ENCODE data around the gene PRICKLE2. TPM values are rescaled to one million over a fixed set of nuclear protein-coding genes. Genes with fewer than 3 reads are reported as not detected.

PRICKLE2 gene
- total and polyA plus RNA-seq, 7 donors: 0.34 to 4.9 (median 2.2) TPM

GRCh38 chr3:64046996-64047594, 178.2 kb downstream of the PRICKLE2 start:
- H3K27ac ChIP-seq: no peak overlapping the region
- H3K4me1 ChIP-seq: no peaks in the 10 kb centered on the region
- no peaks in the 10 kb centered on the region for H3K9me3 ChIP-seq
- H3K36me3 ChIP-seq (ENCODE audit: insufficient read depth in 1 of 2, low read depth in 1 of 2): no peaks in the 10 kb centered on the region
- intact Hi-C loops (cut with DNase I): no loop called here
- peaks cover 0 to 6% (median 0%) of the 10 kb centered on the region in 3 donors for H3K27me3 ChIP-seq (ENCODE audit: insufficient read depth in 3 of 3, low read length in 2 of 3)
- 70 to 76% (median 72%) methylated on average over 6 of the region's 6 CpGs for WGBS, 3 donors
- no peak overlapping the region for H3K4me3 ChIP-seq
- TF ChIP-seq CTCF (IDR thresholded peaks at IDR 0.05): no peak
- ATAC-seq (no peak), DNase-seq (no peak)

- intact Hi-C loops (cut with DNase I): no loop called here
- H3K4me3 ChIP-seq: no peak overlapping the region
- TF ChIP-seq CTCF (IDR thresholded peaks at IDR 0.05): no peak
- 85 to 92% (median 88%) methylated on average over 3 of the region's 3 CpGs for WGBS, 3 donors
- H3K9me3 ChIP-seq: no peaks in the 10 kb centered on the region
- no peak overlapping the region for H3K27ac ChIP-seq
- H3K27me3 ChIP-seq (ENCODE audit: insufficient read depth in 3 of 3, low read length in 2 of 3): peaks cover 0 to 6% (median 0%) of the 10 kb centered on the region in 3 donors
- no peak for ATAC-seq
- no peaks in the 10 kb centered on the region for H3K4me1 ChIP-seq
- no peaks in the 10 kb centered on the region for H3K36me3 ChIP-seq (ENCODE audit: insufficient read depth in 1 of 2, low read depth in 1 of 2)
- no peak for DNase-seq
These were observed 178.7 kb downstream of the PRICKLE2 start for GRCh38 chr3:64046592-64046991.

GRCh38 chr3:64042952-64043351, 182.3 kb downstream of the PRICKLE2 start:
- H3K27ac ChIP-seq: no peak overlapping the region
- H3K27me3 ChIP-seq (ENCODE audit: insufficient read depth in 3 of 3, low read length in 2 of 3): peaks cover 0 to 12% (median 0%) of the 10 kb centered on the region in 3 donors
- no peaks in the 10 kb centered on the region for H3K4me1 ChIP-seq
- TF ChIP-seq CTCF (IDR thresholded peaks at IDR 0.05): no peak
- H3K9me3 ChIP-seq: no peaks in the 10 kb centered on the region
- DNase-seq (no peak), ATAC-seq (no peak)
- H3K4me3 ChIP-seq: no peak overlapping the region
- intact Hi-C loops (cut with DNase I): no loop called here
- H3K36me3 ChIP-seq (ENCODE audit: insufficient read depth in 1 of 2, low read depth in 1 of 2): no peaks in the 10 kb centered on the region
- 29 to 72% (median 51%) methylated on average over 1 of the region's 1 CpG for WGBS, 3 donors

Other genes starting within 250 kb of the PRICKLE2 start
- 100 to 1,000 TPM in 3 of 4 donors, 10 to 100 TPM in 1; 81.8 to 180 (median 128) TPM for gene PSMD6, start 202.0 kb downstream of the PRICKLE2 start, total RNA-seq
- gene PSMD6, start 202.0 kb downstream of the PRICKLE2 start, polyA plus RNA-seq: 100 to 1,000 TPM; 145 to 333 (median 186) TPM